GM08714 (cell line): Measurements from ENCODE around the gene ADGRE1.
A peak's percentile ranks its signal among the peaks of the same experiment; 100 is the strongest.

ENCODE experiments used
- H3K4me3 ChIP-seq: fragments of 200-500 bp; sonication (Bioruptor generic); 2 replicates; pipeline ENCODE4 v1.5.1; 2014; ENCODE audit warnings: mild to moderate bottlenecking, low read length, inconsistent platforms
- ZNF274 ChIP-seq: IDR thresholded peaks from 2 replicates; pipeline ENCODE4 v1.6.1; 2012; ENCODE audit warnings: mild to moderate bottlenecking, low read depth, low read length

The ADGRE1 gene

DNA sequence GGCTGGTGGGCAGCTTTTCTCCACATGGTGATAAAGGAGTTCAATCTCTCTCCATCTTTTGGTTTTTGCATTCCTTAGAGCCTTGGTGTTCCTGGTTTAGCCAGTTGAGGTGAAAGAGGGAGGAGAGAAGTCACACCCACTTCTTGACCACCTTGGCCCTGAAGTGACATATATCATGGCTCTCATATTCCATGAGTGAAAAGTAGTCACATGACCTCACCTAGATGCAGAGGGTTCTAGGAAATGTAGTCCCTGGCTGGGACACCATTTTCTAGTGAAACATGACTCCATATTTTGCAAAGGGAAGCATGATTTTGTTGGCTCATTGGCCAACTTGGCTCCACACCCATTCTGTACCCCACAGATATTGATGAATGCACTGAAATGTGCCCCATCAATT lies 16.1 kb downstream of the ADGRE1 start:
- TF ChIP-seq ZNF274 = no peak
- no peak overlapping the region for H3K4me3 ChIP-seq

DNA sequence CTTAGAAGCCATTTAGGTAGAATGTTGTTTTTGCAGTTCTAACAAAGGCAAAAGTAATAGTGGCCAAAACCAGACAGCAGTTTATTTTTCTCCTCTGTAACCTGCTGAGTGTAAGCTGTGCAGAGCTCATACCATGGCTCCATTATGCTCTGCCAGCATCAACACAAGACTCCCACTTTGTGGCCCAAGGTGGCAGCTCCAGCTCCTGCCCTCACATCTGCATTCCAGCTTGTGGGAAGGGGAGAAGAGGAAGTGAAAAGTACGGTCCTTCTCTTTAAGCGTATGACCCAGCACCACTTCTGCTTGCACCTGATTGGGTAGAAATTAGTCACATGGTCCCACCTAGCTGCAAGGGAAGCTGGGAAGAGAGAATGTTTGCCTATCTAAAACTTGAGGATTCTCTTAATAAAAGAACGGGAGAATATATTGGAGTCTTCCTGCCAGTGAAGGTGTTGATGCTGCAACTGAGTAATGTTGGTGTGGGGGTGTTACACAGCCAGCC lies 19.2 kb downstream of the ADGRE1 start:
- no peak overlapping the region for H3K4me3 ChIP-seq
- TF ChIP-seq ZNF274 = no peak

DNA sequence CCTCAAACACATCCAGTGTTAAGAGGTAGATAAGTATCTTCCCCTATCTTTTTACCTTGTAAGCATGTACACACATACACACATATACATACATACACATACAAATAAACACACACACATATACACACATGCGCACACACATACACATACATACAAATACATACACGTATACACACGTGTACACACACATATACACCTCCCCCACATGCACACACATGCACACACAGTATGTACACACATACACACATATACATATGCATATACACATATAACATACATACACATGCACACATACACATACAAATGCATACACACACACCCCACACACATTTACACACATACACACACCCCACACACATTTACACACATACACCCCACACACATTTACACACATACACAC lies 24.1 kb downstream of the ADGRE1 start:
- no peak overlapping the region for H3K4me3 ChIP-seq
- TF ChIP-seq ZNF274 = no peak

DNA sequence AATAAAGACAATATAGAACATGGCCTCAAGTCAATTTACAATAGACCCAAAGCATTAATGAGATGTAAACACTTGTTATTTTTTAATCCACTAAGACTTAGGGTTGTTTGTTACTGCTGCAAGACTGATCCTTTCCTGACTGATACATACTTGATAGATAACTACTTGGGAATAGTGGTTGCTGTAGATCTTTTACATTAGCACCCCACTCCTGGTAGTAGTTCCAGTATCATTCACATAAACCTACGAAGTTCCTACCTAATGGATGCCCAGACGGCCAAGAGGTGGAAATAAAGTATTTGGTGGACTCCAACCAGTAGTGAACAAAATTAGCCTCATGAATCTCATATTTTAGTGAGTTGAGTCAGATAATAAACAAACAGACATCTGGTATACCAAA lies 26.9 kb downstream of the ADGRE1 start:
- no peak for TF ChIP-seq ZNF274
- H3K4me3 ChIP-seq = no peak overlapping the region

DNA sequence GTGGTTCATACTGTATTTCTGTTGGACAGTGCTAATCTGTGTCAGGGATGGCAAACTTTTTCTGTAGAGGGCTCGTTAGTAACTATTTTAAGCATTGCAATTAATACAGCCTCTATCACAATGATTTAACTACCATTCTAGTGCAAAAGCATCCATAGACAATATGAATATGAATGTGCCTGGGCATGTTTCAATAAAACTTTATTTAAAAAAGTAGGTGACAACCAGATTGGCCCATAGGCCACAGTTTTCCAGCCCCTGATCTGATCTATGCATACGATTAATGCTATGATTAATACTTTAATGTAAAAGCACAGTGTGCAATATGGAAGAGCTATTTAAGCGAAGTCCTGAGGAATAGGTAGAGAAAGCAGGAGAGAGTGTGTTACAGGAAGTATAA lies 29.6 kb downstream of the ADGRE1 start:
- TF ChIP-seq ZNF274 = no peak
- H3K4me3 ChIP-seq = no peak overlapping the region

DNA sequence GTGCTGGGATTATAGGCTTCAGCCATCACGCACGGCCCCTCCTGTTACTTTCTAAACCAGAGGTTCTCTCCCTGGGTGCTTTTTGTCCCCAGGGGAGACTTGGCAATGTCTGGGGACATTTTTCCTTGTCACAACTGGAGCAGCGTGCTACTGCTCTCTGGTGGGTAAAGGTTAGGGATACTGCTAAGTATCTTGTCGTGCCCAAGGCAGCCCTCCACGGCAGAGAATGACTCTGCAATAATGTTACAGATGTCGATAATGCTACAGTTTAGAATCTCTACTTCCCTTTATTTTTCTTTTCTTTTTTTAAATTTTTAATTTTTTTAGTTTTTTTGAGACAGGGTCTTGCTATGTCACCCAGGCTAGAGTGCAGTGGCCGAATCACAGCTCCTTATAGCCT lies 38.0 kb downstream of the ADGRE1 start:
- no peak overlapping the region; the same call in 1 of the 2 replicates for H3K4me3 ChIP-seq
- no peak for TF ChIP-seq ZNF274

DNA sequence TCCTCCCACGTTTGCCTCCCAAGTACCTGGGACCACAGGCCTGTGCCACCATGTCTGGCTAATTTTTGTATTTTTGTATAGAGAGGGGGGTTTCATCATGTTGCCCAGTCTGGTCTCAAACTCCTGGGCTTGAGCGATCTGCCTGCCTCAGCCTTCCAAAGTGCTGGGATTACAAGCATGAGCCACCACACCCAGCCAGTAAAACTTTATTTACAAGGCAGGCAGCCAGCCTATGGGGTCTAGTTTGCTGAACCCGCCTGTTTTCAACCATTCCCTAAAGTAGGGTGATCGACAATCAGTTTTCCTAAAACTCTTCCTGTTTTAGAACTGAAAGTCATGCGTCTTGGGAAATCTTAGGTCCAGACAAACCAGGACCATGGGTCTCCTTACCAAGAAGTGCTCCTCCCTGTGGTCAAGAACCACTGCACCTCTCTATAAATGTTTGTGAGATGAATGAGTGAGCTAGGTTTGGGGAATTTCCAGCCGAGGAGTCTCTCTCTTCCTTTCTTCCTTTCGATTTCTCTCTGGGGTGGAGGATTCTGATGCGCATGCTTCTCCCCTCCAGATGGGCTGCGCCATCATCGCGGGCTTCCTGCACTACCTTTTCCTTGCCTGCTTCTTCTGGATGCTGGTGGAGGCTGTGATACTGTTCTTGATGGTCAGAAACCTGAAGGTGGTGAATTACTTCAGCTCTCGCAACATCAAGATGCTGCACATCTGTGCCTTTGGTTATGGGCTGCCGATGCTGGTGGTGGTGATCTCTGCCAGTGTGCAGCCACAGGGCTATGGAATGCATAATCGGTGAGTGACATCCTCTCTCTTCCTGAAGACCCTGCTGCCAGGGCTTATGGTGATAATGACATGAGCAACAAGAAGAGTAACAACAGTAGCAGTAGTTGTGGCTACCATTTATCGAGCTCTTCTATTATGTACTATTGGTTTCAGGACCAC lies 38.7 kb downstream of the ADGRE1 start:
- peak overlapping the region; percentile 63 for H3K4me3 ChIP-seq
- TF ChIP-seq ZNF274 = no peak

DNA sequence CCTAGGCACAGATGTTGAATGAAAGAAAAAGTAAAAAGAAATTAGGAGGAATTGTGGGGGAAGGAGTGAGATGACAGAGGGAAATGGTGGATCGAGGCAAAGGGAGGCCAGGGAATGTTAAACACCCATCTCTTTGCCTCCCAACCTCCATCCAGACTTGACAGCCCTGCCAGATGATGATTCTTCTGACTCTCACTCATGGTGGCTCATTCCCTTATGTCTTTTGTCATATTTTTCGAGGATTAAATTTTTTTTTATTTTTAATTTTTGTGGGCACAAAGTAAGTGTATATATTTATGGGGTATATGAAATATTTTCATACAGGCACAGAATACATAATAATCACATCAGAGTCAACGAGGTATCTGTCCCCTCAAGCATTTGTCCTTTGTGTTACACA lies 42.8 kb downstream of the ADGRE1 start:
- no peak overlapping the region for H3K4me3 ChIP-seq
- TF ChIP-seq ZNF274 = no peak

DNA sequence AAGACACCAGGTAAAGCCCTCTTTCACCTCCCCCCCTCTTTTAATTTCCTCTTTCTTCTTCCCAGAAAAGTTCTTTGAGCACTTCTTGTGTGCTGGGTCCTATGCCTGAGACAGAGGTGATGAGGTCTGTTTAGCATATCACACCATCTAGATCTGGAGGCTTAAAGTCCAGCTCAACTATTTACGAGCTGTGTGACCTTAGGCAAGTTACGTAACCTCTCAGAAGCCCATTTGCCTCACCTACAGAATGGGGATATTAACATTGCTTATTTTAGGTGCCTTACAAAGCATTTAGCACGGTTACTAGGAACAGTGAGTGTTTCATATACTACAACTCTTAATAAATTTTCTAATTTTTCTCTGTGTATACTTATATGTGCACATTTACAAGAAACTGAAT lies 47.7 kb downstream of the ADGRE1 start:
- TF ChIP-seq ZNF274 = no peak
- H3K4me3 ChIP-seq = no peak overlapping the region

DNA sequence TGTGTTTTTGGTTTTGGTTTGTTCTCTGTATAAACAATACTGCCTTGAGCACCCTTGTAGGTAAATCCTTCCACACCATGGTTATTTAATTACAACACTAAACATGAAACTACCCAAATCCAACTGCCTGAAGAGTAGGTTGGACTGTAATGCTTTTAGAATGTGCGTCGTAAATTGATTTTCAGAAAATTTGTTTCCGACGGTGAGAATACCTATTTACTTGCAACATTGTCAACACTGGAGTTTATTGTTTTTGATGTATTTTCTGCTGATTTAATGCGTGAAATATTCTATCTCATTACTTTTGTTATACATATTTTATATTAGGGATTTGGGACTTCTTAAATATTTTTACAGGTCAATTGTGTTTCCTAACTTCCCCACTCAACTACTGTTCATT lies 48.2 kb downstream of the ADGRE1 start:
- no peak for TF ChIP-seq ZNF274
- H3K4me3 ChIP-seq = no peak overlapping the region

DNA sequence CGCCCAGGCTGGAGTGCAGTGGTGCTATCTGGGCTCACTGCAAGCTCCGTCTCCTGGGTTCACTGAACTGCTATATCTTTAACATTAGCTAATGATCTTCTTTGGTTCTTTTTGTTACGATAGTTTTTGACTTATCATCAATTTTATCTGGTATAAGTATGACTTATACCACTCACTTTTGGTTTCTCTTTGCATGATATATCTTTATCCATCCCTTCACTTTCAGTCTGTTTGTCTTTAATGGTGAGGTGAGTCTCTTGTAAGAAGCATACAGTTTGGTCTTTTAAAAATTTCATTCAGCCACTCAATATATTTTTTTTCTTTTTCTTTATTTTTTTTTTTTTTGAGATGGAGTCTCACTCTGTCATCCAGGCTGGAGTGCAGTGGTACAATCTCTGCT lies 58.4 kb downstream of the ADGRE1 start:
- no peak for TF ChIP-seq ZNF274
- no peak overlapping the region for H3K4me3 ChIP-seq

DNA sequence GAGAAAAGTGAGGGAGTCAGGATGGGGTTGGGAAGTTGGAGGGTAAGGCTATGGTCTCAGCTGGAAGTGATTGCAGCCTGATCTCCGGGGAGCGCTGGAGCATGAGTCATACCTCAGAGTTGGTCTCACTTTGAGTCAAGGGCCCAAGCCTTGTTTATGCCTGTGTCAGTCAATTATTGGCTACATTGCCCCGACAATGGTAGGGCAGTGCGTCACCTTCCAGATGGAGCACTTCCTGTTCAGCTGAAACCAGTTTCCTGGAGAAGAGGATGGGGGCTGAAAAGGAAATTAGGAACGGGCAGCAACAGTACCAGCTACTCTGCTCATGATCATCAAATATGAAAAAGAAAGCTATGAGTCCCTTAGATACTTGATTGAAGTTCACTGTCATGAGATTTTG lies 60.4 kb downstream of the ADGRE1 start:
- H3K4me3 ChIP-seq = no peak overlapping the region
- TF ChIP-seq ZNF274 = no peak

DNA sequence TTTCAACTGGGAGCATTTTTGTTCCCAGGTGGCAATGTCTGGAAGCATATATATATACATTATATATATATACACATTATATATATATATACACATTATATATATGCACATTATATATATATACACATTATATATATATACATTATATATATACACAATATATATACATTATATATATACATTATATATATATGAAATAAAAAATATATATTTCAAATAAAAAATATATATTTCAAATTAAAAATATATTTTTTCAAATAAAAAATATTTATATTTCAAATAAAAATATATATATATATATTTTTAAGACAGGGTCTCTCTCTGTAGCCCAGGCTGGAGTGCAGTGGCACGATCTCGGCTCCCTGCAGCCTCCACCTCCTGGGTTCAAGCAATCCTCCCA lies 61.5 kb downstream of the ADGRE1 start:
- H3K4me3 ChIP-seq = no peak overlapping the region
- no peak for TF ChIP-seq ZNF274

DNA sequence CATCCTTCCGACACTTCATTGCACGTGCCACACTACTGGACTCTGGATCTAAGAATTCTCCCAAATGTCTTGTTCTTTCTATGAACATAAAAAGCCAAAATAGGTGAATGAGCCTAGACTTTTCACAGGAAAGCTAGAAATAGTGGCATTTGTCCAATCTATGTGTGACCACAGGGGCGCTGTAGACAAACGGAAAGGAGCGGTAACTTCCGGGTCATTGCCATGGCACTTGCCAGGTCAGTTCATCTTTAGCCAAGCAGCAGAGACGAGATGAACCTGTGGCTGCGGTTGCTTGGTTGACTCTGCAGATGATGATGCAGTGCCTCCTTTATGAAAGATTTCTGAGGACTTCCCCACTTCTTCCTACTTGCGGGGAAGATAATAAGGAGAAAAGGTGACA lies 65.6 kb downstream of the ADGRE1 start:
- no peak for TF ChIP-seq ZNF274
- H3K4me3 ChIP-seq = no peak overlapping the region

DNA sequence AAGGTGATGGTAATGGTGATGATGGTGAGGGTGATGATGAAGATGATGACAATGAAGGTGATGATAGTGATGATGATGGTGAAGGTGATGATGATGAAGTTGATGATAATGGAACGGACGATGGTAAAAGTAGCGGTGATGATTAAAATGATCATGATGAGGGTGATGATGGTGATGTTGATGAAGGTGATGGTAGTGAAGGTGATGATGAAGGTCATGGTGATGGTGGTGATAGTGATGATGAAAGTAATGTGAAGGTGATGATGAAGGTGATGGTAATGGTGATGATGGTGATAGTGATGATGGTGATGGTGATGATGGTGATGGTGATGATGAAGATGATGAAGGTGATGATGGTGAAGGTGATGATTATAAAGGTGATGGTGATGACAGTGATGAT lies 67.7 kb downstream of the ADGRE1 start:
- no peak for TF ChIP-seq ZNF274
- no peak overlapping the region for H3K4me3 ChIP-seq
